Measurements from ENCODE around the gene ACVRL1. TPM values are rescaled to one million over a fixed set of nuclear protein-coding genes. Genes with fewer than 3 reads are reported as not detected.

Gene ACVRL1
- total and polyA plus RNA-seq, 9 of the 15 experiments (the other 6 are each of a cell fraction or from before 2014, with no cell fraction given) = 0.07 to 1.4 (median 0.30) TPM

GRCh38 chr12:51908876-51909592, 1.7 kb downstream of the ACVRL1 start (continued):
- TF ChIP-seq CTBP1 (IDR thresholded peaks at IDR 0.05; ENCODE audit: borderline replicate concordance) = peak; percentile 27; the same call in 1 of the 2 replicates
- no peak for TF ChIP-seq PREB (CRISPR knock-in tag; IDR thresholded peaks at IDR 0.05)
- no peak for TF ChIP-seq FUS (optimal IDR thresholded peaks at IDR 0.05; ENCODE audit: low read depth, low read length)
- TF ChIP-seq STAG1 (CRISPR knock-in tag; IDR thresholded peaks at IDR 0.05; ENCODE audit: borderline replicate concordance) = no peak
- no peak for TF ChIP-seq ZNF518B (CRISPR knock-in tag; IDR thresholded peaks at IDR 0.05)
- TF ChIP-seq ILK (tag; IDR thresholded peaks at IDR 0.05; ENCODE audit: borderline replicate concordance, low read depth) = no peak
- TF ChIP-seq YBX1 (IDR thresholded peaks at IDR 0.05) = no peak
- no peak for TF ChIP-seq ZNF766 (CRISPR knock-in tag; conservative IDR thresholded peaks at IDR 0.05)
- TF ChIP-seq PTTG1 (tag; IDR thresholded peaks at IDR 0.05; ENCODE audit: low read depth) = no peak
- no peak for TF ChIP-seq ZNF197 (CRISPR knock-in tag; IDR thresholded peaks at IDR 0.05; ENCODE audit: low read depth)
- TF ChIP-seq MXI1 (IDR thresholded peaks at IDR 0.05; ENCODE audit: low read depth, low read length) = no peak
- no peak for TF ChIP-seq PHF8 (IDR thresholded peaks at IDR 0.05; ENCODE audit: borderline replicate concordance, low read length)
- no peak for TF ChIP-seq RNF2 (IDR thresholded peaks at IDR 0.05)
- TF ChIP-seq AFF4 (CRISPR knock-in tag; IDR thresholded peaks at IDR 0.05) = no peak
- no peak for TF ChIP-seq RNF219 (CRISPR knock-in tag; IDR thresholded peaks at IDR 0.05)
- no peak for TF ChIP-seq MAFF (IDR thresholded peaks at IDR 0.05; ENCODE audit: low read length)
- no peak for TF ChIP-seq POLR2AphosphoS2 (IDR thresholded peaks at IDR 0.05; ENCODE audit: low read length)
